CD14-positive monocyte (primary cell): ENCODE results near the gene TEKT1. TPM values are rescaled to one million over a fixed set of nuclear protein-coding genes. Genes with fewer than 3 reads are reported as not detected.

Source experiments
- DNase-seq, 3 donors: peaks; one replicate each; pipeline ENCODE4 v3.0.0-alpha.2; 2011 to 2022
- H2AFZ ChIP-seq: 2 replicates; pipeline ENCODE4 v1.6.0; 2012; ENCODE audit warnings: mild to moderate bottlenecking, low read depth, low read length, inconsistent platforms; ENCODE audit not compliant: insufficient read depth, poor library complexity, severe bottlenecking
- H3K27ac ChIP-seq, 2 donors: 1 replicate in 1 of 2; 2 replicates in 1 of 2; pipeline ENCODE4 v1.5.1; 2012 to 2013; ENCODE audit warnings: low read length in 2 of 2, control low read depth in 1 of 2, inconsistent platforms in 1 of 2, low read depth in 1 of 2, mild to moderate bottlenecking in 1 of 2
- H3K27me3 ChIP-seq, 2 donors: one replicate each; pipeline versions ENCODE4 v1.6.0 to v1.6.1; 2011 to 2013; ENCODE audit warnings: low read length in 2 of 2; ENCODE audit not compliant: control insufficient read depth in 2 of 2, insufficient read depth in 2 of 2
- H3K36me3 ChIP-seq, 2 donors: replicated peaks in 1 of 2; 1 replicate in 1 of 2; 2 replicates in 1 of 2; pipeline versions ENCODE4 v1.5.1 to v1.6.1; 2012 to 2013; ENCODE audit warnings: low read length in 2 of 2, control low read depth in 1 of 2, inconsistent platforms in 1 of 2, mild to moderate bottlenecking in 1 of 2; ENCODE audit not compliant: insufficient read depth in 2 of 2, control insufficient read depth in 1 of 2
- H3K4me1 ChIP-seq, 2 donors: 1 replicate in 1 of 2; 2 replicates in 1 of 2; pipeline versions ENCODE4 v1.5.1 to v1.6.1; 2012 to 2013; ENCODE audit warnings: low read length in 2 of 2, control low read depth in 1 of 2, inconsistent platforms in 1 of 2, mild to moderate bottlenecking in 1 of 2, moderate library complexity in 1 of 2; ENCODE audit not compliant: insufficient read depth in 2 of 2, control insufficient read depth in 1 of 2
- H3K4me2 ChIP-seq: replicated peaks from 2 replicates; pipeline ENCODE3; 2012; ENCODE audit warnings: low read length, moderate library complexity, mild to moderate bottlenecking; ENCODE audit not compliant: poor library complexity, severe bottlenecking; ENCODE audit errors: extremely low read depth
- H3K4me3 ChIP-seq, 3 experiments: fragments of 200-600 bp in 1 of 3; sonication (generic) in 1 of 3; replicated peaks in 1 of 3; 1 replicate in 2 of 3; 2 replicates in 1 of 3; pipeline ENCODE4 v1.5.1; 2011 to 2013; ENCODE audit warnings: low read length in 3 of 3, mild to moderate bottlenecking in 3 of 3, control low read depth in 2 of 3, low read depth in 2 of 3, inconsistent platforms in 1 of 3, moderate library complexity in 1 of 3
- H3K79me2 ChIP-seq: 2 replicates; pipeline ENCODE4 v1.6.0; 2012; ENCODE audit warnings: mild to moderate bottlenecking, control low read depth, inconsistent platforms, low read length, moderate library complexity; ENCODE audit not compliant: insufficient read depth
- H3K9ac ChIP-seq: 2 replicates; pipeline ENCODE4 v1.6.0; 2017; ENCODE audit warnings: low read length, mild to moderate bottlenecking; ENCODE audit not compliant: insufficient read depth, poor library complexity, severe bottlenecking
- H3K9me3 ChIP-seq, 2 donors: replicated peaks in 1 of 2; 1 replicate in 1 of 2; 2 replicates in 1 of 2; pipeline versions ENCODE4 v1.5.1 to v1.6.1; 2012 to 2013; ENCODE audit warnings: low read length in 2 of 2, control low read depth in 1 of 2; ENCODE audit not compliant: control insufficient read depth in 1 of 2, insufficient read depth in 1 of 2
- H4K20me1 ChIP-seq: 2 replicates; pipeline ENCODE4 v1.6.0; 2012; ENCODE audit warnings: mild to moderate bottlenecking, low read length, control low read depth, moderate library complexity; ENCODE audit not compliant: insufficient read depth
- H3K27ac Mint-ChIP-seq, 7 donors: one replicate each; pipeline ENCODE4 v1.8.0; 2020; ENCODE audit warnings: mild to moderate bottlenecking in 7 of 7, mixed read lengths in 7 of 7, moderate library complexity in 6 of 7, inconsistent platforms in 2 of 7
- H3K27me3 Mint-ChIP-seq, 3 donors: one replicate each; pipeline ENCODE4 v1.8.0; 2021 to 2022; ENCODE audit warnings: low read depth in 3 of 3, mild to moderate bottlenecking in 3 of 3, mixed read lengths in 3 of 3, moderate library complexity in 3 of 3, inconsistent platforms in 1 of 3
- H3K36me3 Mint-ChIP-seq, 2 donors: one replicate each; pipeline ENCODE4 v1.8.0; 2020; ENCODE audit warnings: mixed read lengths in 2 of 2, inconsistent platforms in 1 of 2, mild to moderate bottlenecking in 1 of 2
- H3K4me1 Mint-ChIP-seq: one replicate; pipeline ENCODE4 v1.8.0; 2020; ENCODE audit warnings: mild to moderate bottlenecking, mixed read lengths
- H3K4me3 Mint-ChIP-seq, 2 donors: one replicate each; pipeline ENCODE4 v1.8.0; 2020; ENCODE audit warnings: mild to moderate bottlenecking in 2 of 2, mixed read lengths in 2 of 2, moderate library complexity in 1 of 2
- H3K9me3 Mint-ChIP-seq, 7 donors: one replicate each; pipeline ENCODE4 v1.8.0; 2020 to 2022; ENCODE audit warnings: mixed read lengths in 7 of 7, mild to moderate bottlenecking in 6 of 7, moderate library complexity in 6 of 7, inconsistent platforms in 2 of 7
- WGBS: methylation state at CpG from one replicate; pipeline ENCODE4 v1.1.5; 2013; ENCODE audit warnings: missing lambda C conversion rate; ENCODE audit not compliant: insufficient coverage; 5-methylcytosine and 5-hydroxymethylcytosine counted together
- intact Hi-C, 2 donors: fragments of 100-400 bp; cut with micrococcal nuclease; formaldehyde crosslinking; loops; one replicate each; pipeline versions ENCODE4 v1.15.0 to v1.15.1; 2023
- polyA plus RNA-seq, 3 donors: library from polyadenylated mRNA; depleted of rRNA in 1 of 3; unstranded in 2 of 3; stranded (reverse) in 1 of 3; fragments of 300-500 nt in 2 of 3; fragments of >200 nt in 1 of 3; fragmentation: Illumina TruSeq in 2 of 3; gene quantifications; 1 replicate in 2 of 3; 2 replicates in 1 of 3; pipeline ENCODE4 v1.2.3, GENCODE V29; 2012 to 2021
- TF ChIP-seq, protein P1 (sequence below): fragments of 200-600 bp; IDR thresholded peaks from one replicate; pipeline ENCODE4 v1.8.0; 2022; ENCODE audit warnings: antibody characterized with exemption, mild to moderate bottlenecking

TEKT1 gene
- polyA plus RNA-seq, 3 donors = not detected

DNA sequence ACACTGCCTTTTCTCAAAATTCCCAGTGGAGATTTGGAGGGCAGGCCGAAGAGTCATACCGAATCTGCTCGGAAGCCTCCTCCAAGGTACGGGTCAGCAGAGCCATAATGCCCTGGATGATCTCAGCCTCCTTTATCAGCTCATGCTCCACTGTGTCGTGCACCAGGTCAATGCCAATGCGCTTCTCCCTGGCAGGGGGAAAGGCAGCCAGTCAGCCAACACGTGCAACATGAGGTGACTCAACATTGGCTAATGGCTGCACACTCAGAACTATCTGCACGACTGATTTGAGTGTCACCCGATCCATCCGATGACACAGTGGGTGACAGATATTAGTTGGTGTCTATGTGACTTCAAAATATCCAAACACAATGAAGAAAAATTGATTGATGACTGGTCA is 15.8 kb downstream of the TEKT1 start:
- Mint-ChIP-seq H3K4me1 (no peaks in the 10 kb centered on the region), H3K27me3 (peaks cover 4 to 13% (median 9%) of the 10 kb centered on the region in 3 donors), H3K36me3 (no peaks in the 10 kb centered on the region), H3K27ac (no peak overlapping the region), H3K4me3 (no peak overlapping the region), H3K9me3 (peaks cover 0 to 10% (median 6%) of the 10 kb centered on the region in 7 donors)
- TF ChIP-seq, protein P1, sequence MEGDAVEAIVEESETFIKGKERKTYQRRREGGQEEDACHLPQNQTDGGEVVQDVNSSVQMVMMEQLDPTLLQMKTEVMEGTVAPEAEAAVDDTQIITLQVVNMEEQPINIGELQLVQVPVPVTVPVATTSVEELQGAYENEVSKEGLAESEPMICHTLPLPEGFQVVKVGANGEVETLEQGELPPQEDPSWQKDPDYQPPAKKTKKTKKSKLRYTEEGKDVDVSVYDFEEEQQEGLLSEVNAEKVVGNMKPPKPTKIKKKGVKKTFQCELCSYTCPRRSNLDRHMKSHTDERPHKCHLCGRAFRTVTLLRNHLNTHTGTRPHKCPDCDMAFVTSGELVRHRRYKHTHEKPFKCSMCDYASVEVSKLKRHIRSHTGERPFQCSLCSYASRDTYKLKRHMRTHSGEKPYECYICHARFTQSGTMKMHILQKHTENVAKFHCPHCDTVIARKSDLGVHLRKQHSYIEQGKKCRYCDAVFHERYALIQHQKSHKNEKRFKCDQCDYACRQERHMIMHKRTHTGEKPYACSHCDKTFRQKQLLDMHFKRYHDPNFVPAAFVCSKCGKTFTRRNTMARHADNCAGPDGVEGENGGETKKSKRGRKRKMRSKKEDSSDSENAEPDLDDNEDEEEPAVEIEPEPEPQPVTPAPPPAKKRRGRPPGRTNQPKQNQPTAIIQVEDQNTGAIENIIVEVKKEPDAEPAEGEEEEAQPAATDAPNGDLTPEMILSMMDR = no peak
- Histone ChIP-seq H3K79me2 (no peaks in the 10 kb centered on the region), H3K27me3 (no peaks in the 10 kb centered on the region), H3K4me3 (no peak overlapping the region), H3K4me1 (no peaks in the 10 kb centered on the region), H2AFZ (no peak overlapping the region), H3K9me3 (no peaks in the 10 kb centered on the region), H3K4me2 (no peak overlapping the region), H3K36me3 (no peaks in the 10 kb centered on the region), H3K9ac (no peak overlapping the region), H4K20me1 (no peaks in the 10 kb centered on the region), H3K27ac (no peak overlapping the region)
- intact Hi-C loops = no loop called here
- 95% methylated on average over 6 of the region's 10 CpGs for WGBS
- DNase-seq = no peak

DNA sequence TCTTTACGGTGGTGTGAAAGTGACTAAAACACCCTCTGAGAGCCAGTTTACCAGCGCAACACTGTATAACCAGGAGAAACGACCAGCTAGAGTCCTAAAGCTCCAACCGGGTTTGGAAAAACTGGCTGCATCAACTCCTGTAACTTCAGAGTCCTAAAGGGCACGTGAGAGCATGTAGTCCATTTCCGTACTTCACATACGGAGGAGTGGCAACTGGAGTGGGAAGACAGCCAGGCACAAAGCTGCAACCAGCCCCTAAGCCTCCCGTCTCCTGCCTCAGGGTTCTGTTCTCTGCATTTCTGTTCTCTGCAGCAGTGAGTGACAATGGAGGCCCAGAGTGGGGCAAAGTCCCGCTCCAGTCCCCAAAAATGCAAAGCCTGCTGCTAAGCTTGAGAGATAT is 19.2 kb downstream of the TEKT1 start:
- H3K4me2 ChIP-seq = no peak overlapping the region
- no peak overlapping the region for H3K4me3 ChIP-seq
- H3K27ac ChIP-seq = no peak overlapping the region
- no peaks in the 10 kb centered on the region for H3K9me3 ChIP-seq
- no peak overlapping the region for H2AFZ ChIP-seq
- no peaks in the 10 kb centered on the region for H3K4me1 ChIP-seq
- H3K36me3 ChIP-seq = no peaks in the 10 kb centered on the region
- Mint-ChIP-seq H3K36me3 (no peaks in the 10 kb centered on the region), H3K4me1 (no peaks in the 10 kb centered on the region), H3K9me3 (peaks cover 0 to 16% (median 8%) of the 10 kb centered on the region in 7 donors), H3K27me3 (peaks cover 3 to 10% (median 9%) of the 10 kb centered on the region in 3 donors), H3K4me3 (no peak overlapping the region), H3K27ac (no peak overlapping the region)
- no peak for DNase-seq
- intact Hi-C loops = no loop called here
- WGBS = 81% methylated on average over 9 of the region's 9 CpGs
- H4K20me1 ChIP-seq = no peaks in the 10 kb centered on the region
- TF ChIP-seq, protein P1 = no peak
- H3K79me2 ChIP-seq = no peaks in the 10 kb centered on the region
- no peak overlapping the region for H3K9ac ChIP-seq
- no peaks in the 10 kb centered on the region for H3K27me3 ChIP-seq
